HG02642 (cell line): ENCODE data around the gene PROB1.
"Not testable (repeated sequence)": the region's sequence is repeated elsewhere in the genome, so short reads cannot be mapped to it uniquely, and the experiment has no call there.

Experiments used
- ATAC-seq: cut with Tn5 transposase; IDR thresholded peaks from one replicate; pipeline ENCODE4 v1.9.1; 2021; ENCODE audit warnings: mild to moderate bottlenecking; ENCODE audit not compliant: unreplicated experiment, poor library complexity

PROB1 gene

GRCh38 chr5:139354186-139354585, 40.7 kb downstream of the PROB1 start:
- ATAC-seq, result no peak

GRCh38 chr5:139347863-139348262, 47.0 kb downstream of the PROB1 start:
- not testable (repeated sequence) for ATAC-seq

- ATAC-seq, result not testable (repeated sequence)
These were observed 49.5 kb downstream of the PROB1 start for GRCh38 chr5:139345442-139345841.

GRCh38 chr5:139344177-139344576, 50.7 kb downstream of the PROB1 start:
- ATAC-seq, result no peak

- no peak for ATAC-seq
These were observed 51.4 kb downstream of the PROB1 start for GRCh38 chr5:139343476-139343875.

- ATAC-seq, result peak; percentile 51
These were observed 52.5 kb downstream of the PROB1 start for GRCh38 chr5:139342423-139342723.

- peak; percentile 93 for ATAC-seq
These were observed 53.0 kb downstream of the PROB1 start, which contains the start of gene PAIP2 for GRCh38 chr5:139341689-139342422. Gene PAIP2 (plus strand): TSS chr5:139341854. CDS start chr5:139363785, 21,931 bp downstream.

GRCh38 chr5:139341187-139341688, 53.7 kb downstream of the PROB1 start:
- ATAC-seq, result no peak
